NB4 (cell line): Measurements from ENCODE around the gene SYNJ1.
"Not testable (repeated sequence)": the region's sequence is repeated elsewhere in the genome, so short reads cannot be mapped to it uniquely, and the experiment has no call there.

Source experiments
- DNase-seq: peaks from one replicate; pipeline ENCODE4 v3.0.0; 2010; ENCODE audit warnings: low read depth
- H3K4me3 ChIP-seq: one replicate; pipeline ENCODE4 v1.5.1; 2011; ENCODE audit warnings: mild to moderate bottlenecking, low read depth, low read length, moderate library complexity
- MYC ChIP-seq: IDR thresholded peaks from 2 replicates; pipeline ENCODE4 v1.6.1; 2011; ENCODE audit warnings: low read depth, low read length
- POLR2A ChIP-seq: IDR thresholded peaks from 2 replicates; pipeline ENCODE4 v1.6.1; 2011; ENCODE audit warnings: mild to moderate bottlenecking; ENCODE audit not compliant: insufficient read length; ENCODE audit errors: extremely low read depth
- TF ChIP-seq, protein P1 (sequence below): IDR thresholded peaks from 2 replicates; pipeline ENCODE4 v1.6.1; 2011; ENCODE audit warnings: low read depth, low read length
- TF ChIP-seq, protein P2 (sequence below): IDR thresholded peaks from one replicate; pipeline ENCODE4 v1.5.1; 2012; ENCODE audit warnings: low read depth, low read length

The SYNJ1 gene, protein sequence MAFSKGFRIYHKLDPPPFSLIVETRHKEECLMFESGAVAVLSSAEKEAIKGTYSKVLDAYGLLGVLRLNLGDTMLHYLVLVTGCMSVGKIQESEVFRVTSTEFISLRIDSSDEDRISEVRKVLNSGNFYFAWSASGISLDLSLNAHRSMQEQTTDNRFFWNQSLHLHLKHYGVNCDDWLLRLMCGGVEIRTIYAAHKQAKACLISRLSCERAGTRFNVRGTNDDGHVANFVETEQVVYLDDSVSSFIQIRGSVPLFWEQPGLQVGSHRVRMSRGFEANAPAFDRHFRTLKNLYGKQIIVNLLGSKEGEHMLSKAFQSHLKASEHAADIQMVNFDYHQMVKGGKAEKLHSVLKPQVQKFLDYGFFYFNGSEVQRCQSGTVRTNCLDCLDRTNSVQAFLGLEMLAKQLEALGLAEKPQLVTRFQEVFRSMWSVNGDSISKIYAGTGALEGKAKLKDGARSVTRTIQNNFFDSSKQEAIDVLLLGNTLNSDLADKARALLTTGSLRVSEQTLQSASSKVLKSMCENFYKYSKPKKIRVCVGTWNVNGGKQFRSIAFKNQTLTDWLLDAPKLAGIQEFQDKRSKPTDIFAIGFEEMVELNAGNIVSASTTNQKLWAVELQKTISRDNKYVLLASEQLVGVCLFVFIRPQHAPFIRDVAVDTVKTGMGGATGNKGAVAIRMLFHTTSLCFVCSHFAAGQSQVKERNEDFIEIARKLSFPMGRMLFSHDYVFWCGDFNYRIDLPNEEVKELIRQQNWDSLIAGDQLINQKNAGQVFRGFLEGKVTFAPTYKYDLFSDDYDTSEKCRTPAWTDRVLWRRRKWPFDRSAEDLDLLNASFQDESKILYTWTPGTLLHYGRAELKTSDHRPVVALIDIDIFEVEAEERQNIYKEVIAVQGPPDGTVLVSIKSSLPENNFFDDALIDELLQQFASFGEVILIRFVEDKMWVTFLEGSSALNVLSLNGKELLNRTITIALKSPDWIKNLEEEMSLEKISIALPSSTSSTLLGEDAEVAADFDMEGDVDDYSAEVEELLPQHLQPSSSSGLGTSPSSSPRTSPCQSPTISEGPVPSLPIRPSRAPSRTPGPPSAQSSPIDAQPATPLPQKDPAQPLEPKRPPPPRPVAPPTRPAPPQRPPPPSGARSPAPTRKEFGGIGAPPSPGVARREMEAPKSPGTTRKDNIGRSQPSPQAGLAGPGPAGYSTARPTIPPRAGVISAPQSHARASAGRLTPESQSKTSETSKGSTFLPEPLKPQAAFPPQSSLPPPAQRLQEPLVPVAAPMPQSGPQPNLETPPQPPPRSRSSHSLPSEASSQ (N-terminal part only)

DNA sequence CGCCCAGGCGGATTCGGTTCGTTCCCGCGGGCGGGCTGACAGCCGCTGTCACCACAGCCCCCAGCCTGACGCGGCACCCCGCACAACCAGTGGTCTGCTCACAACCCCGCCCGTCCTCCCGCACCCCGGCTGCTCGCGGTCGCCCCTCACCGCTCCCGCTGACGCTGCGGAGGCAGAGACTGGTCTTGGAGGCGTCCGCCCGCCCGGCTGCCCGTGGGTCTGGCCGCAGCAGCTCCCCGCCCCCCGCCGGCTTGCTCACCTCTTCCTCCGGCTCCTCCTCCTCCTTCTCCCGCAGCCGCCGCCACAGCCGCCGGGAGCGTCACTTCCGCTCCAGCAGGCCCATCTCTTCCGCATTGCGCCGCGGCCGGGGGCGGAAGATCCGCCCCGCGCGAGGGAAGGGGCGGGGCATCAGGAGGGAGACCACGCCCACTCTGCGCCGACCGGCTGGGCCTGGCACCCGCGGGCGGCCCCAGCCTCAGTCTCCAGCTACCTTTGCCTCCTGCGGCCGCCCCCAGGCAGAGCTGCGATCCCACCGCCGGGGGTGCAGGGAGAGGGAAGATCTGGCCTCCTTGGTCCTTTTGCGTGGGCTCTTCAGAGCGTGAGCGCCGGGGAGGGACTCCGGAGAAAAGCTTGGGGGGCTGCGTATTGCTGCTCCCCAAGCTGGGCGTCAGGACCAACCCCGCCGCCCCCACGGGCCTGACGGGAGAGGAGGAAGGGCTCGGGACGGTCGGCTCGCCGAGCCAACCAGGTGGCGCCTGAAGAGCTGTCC is at the start of gene SYNJ1:
TSS of gene SYNJ1 (minus strand) at position 327 of the 769 bp plus-strand sequence. CDS start 1,118 bp downstream, outside the sequence.
- TF ChIP-seq POLR2A (peak; percentile 11), MYC (peak; percentile 27)
- TF ChIP-seq, protein P1, sequence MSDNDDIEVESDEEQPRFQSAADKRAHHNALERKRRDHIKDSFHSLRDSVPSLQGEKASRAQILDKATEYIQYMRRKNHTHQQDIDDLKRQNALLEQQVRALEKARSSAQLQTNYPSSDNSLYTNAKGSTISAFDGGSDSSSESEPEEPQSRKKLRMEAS = peak; percentile 87
- TF ChIP-seq, protein P2, sequence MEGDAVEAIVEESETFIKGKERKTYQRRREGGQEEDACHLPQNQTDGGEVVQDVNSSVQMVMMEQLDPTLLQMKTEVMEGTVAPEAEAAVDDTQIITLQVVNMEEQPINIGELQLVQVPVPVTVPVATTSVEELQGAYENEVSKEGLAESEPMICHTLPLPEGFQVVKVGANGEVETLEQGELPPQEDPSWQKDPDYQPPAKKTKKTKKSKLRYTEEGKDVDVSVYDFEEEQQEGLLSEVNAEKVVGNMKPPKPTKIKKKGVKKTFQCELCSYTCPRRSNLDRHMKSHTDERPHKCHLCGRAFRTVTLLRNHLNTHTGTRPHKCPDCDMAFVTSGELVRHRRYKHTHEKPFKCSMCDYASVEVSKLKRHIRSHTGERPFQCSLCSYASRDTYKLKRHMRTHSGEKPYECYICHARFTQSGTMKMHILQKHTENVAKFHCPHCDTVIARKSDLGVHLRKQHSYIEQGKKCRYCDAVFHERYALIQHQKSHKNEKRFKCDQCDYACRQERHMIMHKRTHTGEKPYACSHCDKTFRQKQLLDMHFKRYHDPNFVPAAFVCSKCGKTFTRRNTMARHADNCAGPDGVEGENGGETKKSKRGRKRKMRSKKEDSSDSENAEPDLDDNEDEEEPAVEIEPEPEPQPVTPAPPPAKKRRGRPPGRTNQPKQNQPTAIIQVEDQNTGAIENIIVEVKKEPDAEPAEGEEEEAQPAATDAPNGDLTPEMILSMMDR = no peak
- peak within 1 kb of the TSS; percentile 92 for H3K4me3 ChIP-seq
- peak; percentile 96 for DNase-seq

DNA sequence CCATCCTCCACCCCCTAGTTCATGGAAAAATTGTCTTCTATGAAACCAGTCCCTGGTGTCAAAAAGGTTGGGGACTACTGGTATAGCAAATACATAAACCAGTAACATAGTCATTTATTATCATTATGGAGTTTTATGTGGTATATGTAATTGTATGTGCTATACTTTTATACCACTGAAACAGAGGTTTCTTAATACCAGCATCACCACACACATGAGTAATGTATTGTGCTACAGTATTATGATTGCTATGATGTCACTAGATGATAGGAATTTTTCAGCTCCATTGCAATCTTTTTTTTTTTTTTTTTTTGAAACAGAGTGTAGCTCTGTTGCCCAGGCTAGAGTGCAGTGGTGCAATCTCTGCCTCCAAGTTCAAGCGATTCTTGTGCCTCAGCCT is 49.5 kb upstream of the SYNJ1 start:
- no peak overlapping the region for H3K4me3 ChIP-seq
- TF ChIP-seq POLR2A = no peak
- no peak for DNase-seq

DNA sequence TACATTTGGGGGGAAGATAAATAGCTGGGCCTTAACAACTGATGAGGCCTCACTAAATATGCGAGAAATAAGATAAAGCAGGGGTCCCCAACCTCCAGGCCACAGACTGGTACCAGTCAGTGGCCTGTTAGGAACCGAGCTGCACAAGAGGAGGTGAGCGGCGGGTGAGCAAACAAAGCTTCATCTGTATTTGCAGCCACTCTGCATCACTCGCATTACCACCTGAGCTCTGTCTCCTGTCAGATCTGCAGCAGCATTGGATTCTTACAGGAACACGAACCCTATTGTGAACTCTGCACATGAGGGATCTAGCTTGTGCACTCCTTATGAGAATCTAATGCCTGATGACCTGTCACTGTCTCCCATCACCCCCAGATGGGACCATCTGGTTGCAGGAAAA is 48.9 kb upstream of the SYNJ1 start:
- TF ChIP-seq, protein P2 = no peak
- TF ChIP-seq, protein P1 = no peak
- no peak for TF ChIP-seq MYC
- no peak for DNase-seq
- H3K4me3 ChIP-seq = no peak overlapping the region

DNA sequence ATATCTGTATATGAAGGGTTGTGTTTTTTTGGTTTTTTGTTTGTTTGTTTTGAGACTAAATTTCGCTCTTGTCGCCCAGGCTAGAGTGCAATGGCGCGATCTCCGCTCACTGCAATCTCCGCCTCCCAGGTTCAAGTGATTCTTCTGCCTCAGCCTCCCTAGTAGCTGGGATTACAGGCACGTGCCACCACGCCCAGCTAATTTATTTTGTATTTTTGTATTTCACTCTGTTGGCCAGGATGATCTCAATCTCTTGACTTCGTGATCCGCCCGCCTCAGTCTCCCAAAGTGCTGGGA is 45.2 kb upstream of the SYNJ1 start:
- DNase-seq = not testable (repeated sequence)
- peak overlapping the region; percentile 78 for H3K4me3 ChIP-seq

DNA sequence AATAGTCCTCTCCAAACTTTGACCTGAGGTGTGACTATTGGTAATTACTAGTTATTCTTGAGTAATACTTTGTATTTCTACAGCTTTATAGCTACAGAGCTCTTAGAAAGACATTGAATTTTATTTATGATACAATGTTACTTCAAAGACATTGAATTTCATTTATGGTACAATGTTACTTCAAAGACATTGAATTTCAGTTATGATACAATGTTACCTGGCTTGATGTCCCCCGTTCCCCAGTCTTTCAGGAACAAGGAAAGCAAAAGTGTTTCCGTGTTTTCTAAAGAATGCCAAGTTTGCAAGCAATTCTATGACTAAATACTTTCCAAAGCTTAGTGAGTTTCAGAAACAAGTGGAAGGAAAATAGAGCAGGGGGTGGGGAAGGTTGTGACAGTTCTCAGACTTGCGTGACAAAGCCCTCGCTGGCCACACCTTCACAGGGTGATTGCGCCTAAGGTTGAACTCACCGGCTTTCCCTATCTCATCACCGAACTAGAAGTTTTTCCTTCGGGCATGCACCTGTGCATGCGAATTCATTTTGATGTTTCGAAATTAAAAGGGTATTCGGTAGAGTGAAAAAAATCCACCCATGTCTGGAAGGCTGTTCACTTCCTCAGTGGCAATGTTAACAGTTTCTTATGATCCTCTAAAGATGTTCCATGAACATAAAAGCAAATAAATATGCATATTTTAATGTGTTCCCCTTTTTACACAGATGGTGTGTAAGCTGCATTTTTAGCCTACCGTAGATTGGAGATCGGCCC is 44.7 kb upstream of the SYNJ1 start:
- TF ChIP-seq MYC (no peak), POLR2A (no peak)
- TF ChIP-seq, protein P2 = no peak
- TF ChIP-seq, protein P1 = no peak
- DNase-seq = peak; percentile 49
- H3K4me3 ChIP-seq = peak overlapping the region; percentile 78
